HG03432 (cell line): Measurements from ENCODE around the gene ALDH1L2.
"Not testable (repeated sequence)": the region's sequence is repeated elsewhere in the genome, so short reads cannot be mapped to it uniquely, and the experiment has no call there.

Experiments used
- ATAC-seq: cut with Tn5 transposase; IDR thresholded peaks from one replicate; pipeline ENCODE4 v1.9.1; 2021; ENCODE audit warnings: mild to moderate bottlenecking, moderate library complexity; ENCODE audit not compliant: unreplicated experiment

The ALDH1L2 gene

GRCh38 chr12:104986022-104986941 is 98.0 kb downstream of the ALDH1L2 start, which contains the start of gene NOPCHAP1:
Gene NOPCHAP1, plus strand, starts transcription at chr12:104986316. Its CDS starts 37 bp downstream, at chr12:104986353.
- ATAC-seq = peak; percentile 99

- no peak for ATAC-seq
Measured at GRCh38 chr12:104985206-104985605, 99.1 kb downstream of the ALDH1L2 start.

- ATAC-seq = not testable (repeated sequence)
Measured at GRCh38 chr12:104977688-104978087, 106.6 kb downstream of the ALDH1L2 start.

- no peak for ATAC-seq
Measured at GRCh38 chr12:104976703-104977102, 107.6 kb downstream of the ALDH1L2 start.

GRCh38 chr12:104975587-104976343 is 108.5 kb downstream of the ALDH1L2 start:
- ATAC-seq = no peak

GRCh38 chr12:104974626-104975290 is 109.5 kb downstream of the ALDH1L2 start:
- ATAC-seq = peak; percentile 95

- no peak for ATAC-seq
Measured at GRCh38 chr12:104973250-104973649, 111.0 kb downstream of the ALDH1L2 start.

- no peak for ATAC-seq
Measured at GRCh38 chr12:104971306-104971705, 113.0 kb downstream of the ALDH1L2 start.
